OCI-LY1 (cell line): ENCODE results near the gene RALGAPB.

Source experiments
- H2AFZ ChIP-seq: fragments of 200-600 bp; sonication (generic), shearing (Covaris generic); 2 replicates; pipeline ENCODE4 v1.6.0; 2014; ENCODE audit warnings: antibody characterized with exemption, mild to moderate bottlenecking, low read length
- H3F3A ChIP-seq: fragments of 200-600 bp; sonication (generic), shearing (Covaris generic); 2 replicates; pipeline ENCODE4 v1.6.0; 2014; ENCODE audit warnings: mild to moderate bottlenecking, antibody characterized with exemption, low read length, moderate library complexity; ENCODE audit not compliant: insufficient read depth
- H3K27ac ChIP-seq: fragments of 200-600 bp; sonication (generic); 2 replicates; pipeline ENCODE4 v1.5.1; 2014; ENCODE audit warnings: low read length, mixed run types, mild to moderate bottlenecking, low read depth; ENCODE audit not compliant: poor library complexity, severe bottlenecking
- H3K27me3 ChIP-seq: fragments of 200-600 bp; sonication (generic); 2 replicates; pipeline ENCODE4 v1.6.0; 2014; ENCODE audit warnings: antibody characterized with exemption, mild to moderate bottlenecking, low read length, moderate library complexity; ENCODE audit not compliant: insufficient read depth
- H3K36me3 ChIP-seq: fragments of 200-600 bp; sonication (generic); 2 replicates; pipeline ENCODE4 v1.6.1; 2014; ENCODE audit warnings: mild to moderate bottlenecking, antibody characterized with exemption, low read length, moderate library complexity, mixed read lengths; ENCODE audit not compliant: insufficient read depth
- H3K4me1 ChIP-seq: fragments of 200-600 bp; sonication (generic); 2 replicates; pipeline ENCODE4 v1.5.1; 2014; ENCODE audit warnings: mild to moderate bottlenecking, low read length, moderate library complexity; ENCODE audit not compliant: insufficient read depth, severe bottlenecking
- H3K4me2 ChIP-seq: fragments of 200-600 bp; sonication (generic), shearing (Covaris generic); 2 replicates; pipeline ENCODE4 v1.6.1; 2014; ENCODE audit warnings: low read length
- H3K4me3 ChIP-seq: fragments of 200-600 bp; sonication (generic); 2 replicates; pipeline ENCODE4 v1.5.1; 2014; ENCODE audit warnings: low read length, low read depth, mild to moderate bottlenecking, mixed read lengths; ENCODE audit not compliant: poor library complexity, severe bottlenecking
- H3K79me2 ChIP-seq: fragments of 200-600 bp; shearing (Covaris generic); 2 replicates; pipeline ENCODE4 v1.6.1; 2016; ENCODE audit warnings: mixed run types, low read length, mixed read lengths; ENCODE audit not compliant: insufficient read depth
- H3K9ac ChIP-seq: fragments of 200-600 bp; sonication (generic), shearing (Covaris generic); 2 replicates; pipeline ENCODE4 v1.6.1; 2014; ENCODE audit warnings: mild to moderate bottlenecking, low read length, mixed read lengths
- H3K9me2 ChIP-seq: fragments of 200-600 bp; sonication (generic), shearing (Covaris generic); 2 replicates; pipeline ENCODE4 v1.6.1; 2014; ENCODE audit warnings: low read depth, mild to moderate bottlenecking, low read length, mixed read lengths
- H3K9me3 ChIP-seq: fragments of 200-600 bp; shearing (Covaris generic); 2 replicates; pipeline ENCODE4 v1.6.1; 2014; ENCODE audit warnings: low read length, mixed read lengths
- H4K20me1 ChIP-seq: fragments of 200-600 bp; sonication (generic), shearing (Covaris generic); 2 replicates; pipeline ENCODE4 v1.6.0; 2016; ENCODE audit warnings: mild to moderate bottlenecking, low read length; ENCODE audit not compliant: insufficient read depth
- CTCF ChIP-seq: fragments of 200-600 bp; sonication (generic), shearing (Covaris generic); IDR thresholded peaks from 2 replicates; pipeline ENCODE4 v1.5.1; 2017; ENCODE audit warnings: mild to moderate bottlenecking, antibody characterized with exemption, low read length, moderate library complexity, mixed read lengths
- EZH2 ChIP-seq: fragments of 200-600 bp; sonication (generic), shearing (Covaris generic); IDR thresholded peaks from 2 replicates; pipeline ENCODE4 v1.8.0; 2017; ENCODE audit warnings: borderline replicate concordance, mixed run types, mild to moderate bottlenecking, antibody characterized with exemption, low read length, moderate library complexity, mixed read lengths

The RALGAPB gene

GRCh38 chr20:38450412-38450975 is 22.1 kb upstream of the RALGAPB start:
- TF ChIP-seq CTCF (no peak), EZH2 (no peak)
- Histone ChIP-seq H3K9ac (no peak overlapping the region), H4K20me1 (no peaks in the 10 kb centered on the region), H3K9me3 (no peaks in the 10 kb centered on the region), H3K9me2 (no peaks in the 10 kb centered on the region), H2AFZ (no peak overlapping the region), H3K4me1 (peaks cover 16% of the 10 kb centered on the region), H3K79me2 (peaks cover 5% of the 10 kb centered on the region; the same call in 1 of the 2 replicates), H3K36me3 (peaks cover 32% of the 10 kb centered on the region), H3K4me3 (no peak overlapping the region), H3K4me2 (no peak overlapping the region), H3K27ac (no peak overlapping the region), H3K27me3 (no peaks in the 10 kb centered on the region), H3F3A (no peaks in the 10 kb centered on the region)

GRCh38 chr20:38452880-38453624 is 19.6 kb upstream of the RALGAPB start:
- H3K4me1 ChIP-seq = peaks cover 7% of the 10 kb centered on the region
- no peak overlapping the region for H2AFZ ChIP-seq
- no peaks in the 10 kb centered on the region for H3K9me2 ChIP-seq
- no peaks in the 10 kb centered on the region for H3F3A ChIP-seq
- no peak overlapping the region for H3K4me2 ChIP-seq
- no peaks in the 10 kb centered on the region for H3K79me2 ChIP-seq
- no peak overlapping the region for H3K4me3 ChIP-seq
- TF ChIP-seq EZH2 = no peak
- no peak for TF ChIP-seq CTCF
- peaks cover 32% of the 10 kb centered on the region for H3K36me3 ChIP-seq
- H3K27ac ChIP-seq = no peak overlapping the region
- H3K9me3 ChIP-seq = no peaks in the 10 kb centered on the region
- H3K9ac ChIP-seq = no peak overlapping the region
- no peaks in the 10 kb centered on the region for H4K20me1 ChIP-seq
- H3K27me3 ChIP-seq = no peaks in the 10 kb centered on the region

GRCh38 chr20:38453941-38454340 is 18.7 kb upstream of the RALGAPB start:
- no peaks in the 10 kb centered on the region for H3K9me2 ChIP-seq
- H4K20me1 ChIP-seq = no peaks in the 10 kb centered on the region
- peaks cover 25% of the 10 kb centered on the region for H3K36me3 ChIP-seq
- no peak overlapping the region for H2AFZ ChIP-seq
- no peak overlapping the region for H3K27ac ChIP-seq
- H3K4me2 ChIP-seq = no peak overlapping the region
- H3K27me3 ChIP-seq = no peaks in the 10 kb centered on the region
- no peaks in the 10 kb centered on the region for H3K9me3 ChIP-seq
- no peak overlapping the region for H3K9ac ChIP-seq
- TF ChIP-seq CTCF (no peak), EZH2 (no peak)
- no peaks in the 10 kb centered on the region for H3K79me2 ChIP-seq
- H3F3A ChIP-seq = no peaks in the 10 kb centered on the region
- H3K4me1 ChIP-seq = no peaks in the 10 kb centered on the region
- H3K4me3 ChIP-seq = no peak overlapping the region
